Measurements from ENCODE around the gene PTPRA. TPM values are rescaled to one million over a fixed set of nuclear protein-coding genes. Genes with fewer than 3 reads are reported as not detected.

The PTPRA gene
- total RNA-seq (2013; cell fraction: nucleolus; rRNA removed), result 90.5 and 96.2 TPM in 2 replicates
- total RNA-seq (2014; rRNA removed) (33.6 and 34.3 TPM in 2 replicates), total RNA-seq (2014; rRNA removed; fragmentation: Illumina TruSeq; extraction: Trizol) (26.5 and 28.9 TPM in 2 replicates), total RNA-seq (2021) (39.3 and 40.2 TPM in 2 replicates), polyA plus RNA-seq (2011; rRNA removed) (61.9 and 75.7 TPM in 2 replicates), polyA plus RNA-seq (2014; fragmentation: Illumina TruSeq; extraction: Trizol) (62.1 and 71.5 TPM in 2 replicates), polyA plus RNA-seq (2014; fragmentation: Nextera tagmentation; extraction: Ambion mirVana) (1 to 10 TPM; 3.9 to 8.0 TPM), polyA plus RNA-seq (2014; rRNA removed) (34.9 and 36.0 TPM in 2 replicates), polyA plus RNA-seq (2016; fragmentation: Nextera tagmentation; extraction: Ambion mirVana) (10 to 100 TPM; 15.6 to 36.5 TPM), polyA minus RNA-seq (2011; rRNA and poly(A)+ RNA removed) (43.7 and 65.3 TPM in 2 replicates), Bru-seq, nascent RNA (percentile 76 among the genes with signal in this experiment), BruChase-seq, experiment 1, labeled RNA remaining after a 6-hour chase (percentile 78 among the genes with signal in this experiment), BruChase-seq, experiment 2, labeled RNA remaining after a 2-hour chase (percentile 75 among the genes with signal in this experiment)
- polyA plus RNA-seq (2011; ENCODE audit: low read depth), result 18.7 TPM
- polyA plus RNA-seq (2011; cell fraction: cytosol; rRNA removed), result 36.1 and 37.8 TPM in 2 replicates
- 48.7 and 58.2 TPM in 2 replicates for polyA plus RNA-seq (2011; cell fraction: nucleus; rRNA removed)
- 22.9 and 28.1 TPM in 2 replicates for polyA plus RNA-seq (2012)
- 15.0 and 20.7 TPM in 2 replicates for polyA minus RNA-seq (2011; cell fraction: cytosol; rRNA and poly(A)+ RNA removed)
- 19.7 and 23.9 TPM in 2 replicates for polyA minus RNA-seq (2011; cell fraction: nucleus; rRNA and poly(A)+ RNA removed)
- long read RNA-seq, experiment 1, partial matches to known transcripts, result 4 of 9 reads
- long read RNA-seq, experiment 1, other reads (novel, unspliced or antisense), result 3 of 9 reads
- long read RNA-seq, experiment 2, partial matches to known transcripts, result 12 of 21 reads
- long read RNA-seq, experiment 2, other reads (novel, unspliced or antisense), result 9 of 21 reads

DNA sequence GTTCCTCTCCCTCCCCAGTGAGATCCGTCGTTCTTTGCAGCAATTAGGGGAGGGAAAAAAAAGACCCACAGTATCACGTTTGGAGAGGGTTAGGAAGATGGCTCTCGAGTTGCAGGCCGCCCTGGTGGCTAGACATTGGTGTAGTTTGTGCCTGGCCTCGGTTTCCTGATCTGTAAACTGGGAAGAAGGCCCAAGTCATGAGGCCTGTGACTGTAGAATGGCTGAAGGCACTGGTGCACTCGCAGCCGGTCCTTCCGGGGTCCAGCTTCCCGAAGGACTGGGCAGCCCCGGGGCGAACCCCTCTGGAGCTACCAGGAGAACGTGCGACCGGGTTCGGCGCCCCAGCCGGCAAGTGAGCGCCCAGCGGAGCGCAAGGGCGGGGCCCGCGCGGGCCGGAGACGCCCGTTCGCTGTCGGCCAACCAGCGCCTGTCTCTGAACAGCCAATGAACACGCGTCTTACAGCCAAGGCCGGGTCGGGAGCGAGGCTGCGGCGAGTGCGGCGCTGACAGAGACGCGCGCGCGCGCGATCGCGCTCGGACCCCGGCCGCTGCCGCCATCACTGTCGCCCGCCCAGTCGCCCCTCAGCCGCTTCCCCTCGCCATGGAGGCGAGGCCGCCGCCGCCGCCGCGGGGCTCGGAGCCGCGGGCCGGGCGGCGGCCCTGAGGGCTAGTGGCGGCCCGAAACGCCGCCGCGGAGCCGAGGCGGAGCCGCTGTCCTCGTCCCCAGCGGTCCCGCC is at the start of gene PTPRA:
PTPRA (plus strand) TSS at position 472 of the 737 bp plus-strand sequence. CDS start 90,797 bp downstream, outside the sequence.
- ChIA-PET CTCF (interaction anchor here (1.1 to 1.7 kb wide), 2 partner anchors 69 to 128 kb away, joined by 3 to 8 read pairs; no protein-coding TSS in a partner anchor), RAD21 (ENCODE audit: unreplicated experiment) (interaction anchor here (0.6 to 1.4 kb wide), 4 partner anchors 28 to 402 kb away, joined by 3 to 8 read pairs (median 3); no protein-coding TSS in a partner anchor), SMC1A (ENCODE audit: uncharacterized antibody, unreplicated experiment) (interaction anchor here (1.4 kb wide), 1 partner anchor 51 kb away, joined by 3 read pairs; no protein-coding TSS in a partner anchor), POLR2A (interaction anchor here (0.5 to 1.4 kb wide), 8 partner anchors 11 to 1249 kb away, joined by 3 to 8 read pairs (median 4); partner anchors contain the start of gene IDH3B)
- FAIRE-seq, result peak; percentile 84
- peaks cover 13% of the 10 kb centered on the region for H3K4me1 ChIP-seq (ENCODE audit: control insufficient read depth, insufficient read depth, low read length)
- H3K4me2 ChIP-seq (ENCODE audit: control insufficient read depth, insufficient read depth), result peak within 1 kb of the TSS; percentile 100
- H3K27me3 ChIP-seq (replicated peaks in 1 of 2; ENCODE audit: control insufficient read depth in 2 of 2, insufficient read depth in 2 of 2, low read length in 1 of 2), result no peaks in the 10 kb centered on the region
- peak within 1 kb of the TSS; percentile 99 for H3K4me3 ChIP-seq
- no peaks in the 10 kb centered on the region for H4K20me1 ChIP-seq (ENCODE audit: control insufficient read depth, insufficient read depth)
- intact Hi-C loops (cut with micrococcal nuclease; ENCODE audit: unreplicated experiment) (loop anchor here (5.0 kb wide), 2 partner anchors 109 to 129 kb away; no protein-coding TSS in a partner anchor), in situ Hi-C loops (cut with MboI) (no loop called here)
- peak; percentile 59 for DNase-seq (ENCODE audit: low read depth, low spot score)
- ATAC-seq, result peak; percentile 94
- H3K27ac ChIP-seq (ENCODE audit: control insufficient read depth, insufficient read depth), result peak within 1 kb of the TSS; percentile 76
- peaks cover 42% of the 10 kb centered on the region for H3K79me2 ChIP-seq (ENCODE audit: control insufficient read depth, insufficient read depth, low read length)
- H3K36me3 ChIP-seq (ENCODE audit: control insufficient read depth in 2 of 2, insufficient read depth in 2 of 2, low read length in 1 of 2), result no peaks in the 10 kb centered on the region
- no TSS peak for BruUV-seq (replicated peaks)
- H3K9me3 ChIP-seq (replicated peaks; ENCODE audit: control insufficient read depth, insufficient read depth, low read length), result no peaks in the 10 kb centered on the region
- peak within 1 kb of the TSS; percentile 52 for H2AFZ ChIP-seq (ENCODE audit: control insufficient read depth, low read depth, low read length)
- WGBS (ENCODE audit: insufficient coverage, insufficient replicate concordance, low lambda C conversion rate, missing lambda C conversion rate), result under 1% methylated on average over 63 of the region's 83 CpGs
- peak within 1 kb of the TSS; percentile 85 for H3K9ac ChIP-seq (ENCODE audit: control insufficient read depth, insufficient read depth, low read length)
- TF ChIP-seq TCF12 (IDR thresholded peaks at IDR 0.05; ENCODE audit: low read depth, low read length), result peak; percentile 34; the same call in 1 of the 2 replicates
- no peak for TF ChIP-seq HDGF (IDR thresholded peaks at IDR 0.05)
- peak; percentile 95 for TF ChIP-seq SMAD5 (IDR thresholded peaks at IDR 0.05; ENCODE audit: low read depth)
- 0 out of 2 replicates have a peak, but pooled peaks have one; percentile 21 for TF ChIP-seq IRF3 (IDR thresholded peaks at IDR 0.05)
- TF ChIP-seq IKZF1 (conservative IDR thresholded peaks at IDR 0.05), result peak; percentile 78
- no peak for TF ChIP-seq HDAC2 (IDR thresholded peaks at IDR 0.05)
- TF ChIP-seq PRDM15 (CRISPR knock-in tag; IDR thresholded peaks at IDR 0.05), result no peak
- TF ChIP-seq SIN3A (IDR thresholded peaks at IDR 0.05; ENCODE audit: low read depth, low read length), result no peak
- TF ChIP-seq ZNF592 (IDR thresholded peaks at IDR 0.05), result no peak
- no peak for TF ChIP-seq ZSCAN29 (IDR thresholded peaks at IDR 0.05)
